Endothelial cell of umbilical vein (primary cell): ENCODE results near the gene PTN. TPM values are rescaled to one million over a fixed set of nuclear protein-coding genes. Genes with fewer than 3 reads are reported as not detected.

Source experiments
- BruUV-seq: library from RNA; stranded (reverse); fragments of 400-500 nt; replicated peaks from 2 replicates; lab custom pipeline; 2021; lab: Mats Ljungman, UMichigan
- CTCF ChIA-PET: fragments of 300-600, 350-600 bp; sonication (Branson Sonifier 250); formaldehyde crosslinking; loops from one replicate; lab custom pipeline; 2021; ENCODE audit warnings: antibody characterized with exemption, inconsistent platforms; lab: Charles Lee
- POLR2A ChIA-PET: fragments of 300-600, 350-600 bp; sonication (Branson Sonifier 250); formaldehyde crosslinking; loops from one replicate; lab custom pipeline; 2021; ENCODE audit warnings: antibody characterized with exemption, inconsistent platforms; lab: Charles Lee
- DNase-seq: peaks from one replicate; pipeline ENCODE4 v3.0.0-alpha.2; 2011; ENCODE audit warnings: low read depth, low spot score
- FAIRE-seq: peaks from 2 replicates; lab custom pipeline; 2011; peaks lifted over from hg19 to GRCh38; lab: Jason Lieb, UNC
- H2AFZ ChIP-seq: 2 replicates; pipeline ENCODE4 v1.6.0; 2012; ENCODE audit warnings: low read depth, low read length, control low read depth, inconsistent platforms
- H3K27ac ChIP-seq: 2 replicates; pipeline ENCODE4 v1.5.1; 2011; ENCODE audit warnings: low read depth, mild to moderate bottlenecking, control low read depth, low read length, moderate library complexity; ENCODE audit not compliant: insufficient read depth
- H3K27me3 ChIP-seq, 2 experiments: 2 replicates each; pipeline versions ENCODE4 v1.6.0 to v1.6.1; 2011; ENCODE audit warnings: low read length in 2 of 2, mixed read lengths in 1 of 2; ENCODE audit not compliant: control insufficient read depth in 2 of 2, insufficient read depth in 2 of 2
- H3K36me3 ChIP-seq, 2 experiments: 2 replicates in 1 of 2; 3 replicates in 1 of 2; pipeline ENCODE4 v1.5.1; 2011; ENCODE audit warnings: low read length in 2 of 2, mild to moderate bottlenecking in 1 of 2, moderate library complexity in 1 of 2; ENCODE audit not compliant: control insufficient read depth in 2 of 2, insufficient read depth in 2 of 2; ENCODE audit errors: extremely low read depth in 1 of 2
- H3K4me1 ChIP-seq: 3 replicates; pipeline ENCODE4 v1.5.1; 2011; ENCODE audit warnings: mild to moderate bottlenecking, low read length; ENCODE audit not compliant: control insufficient read depth, insufficient read depth; ENCODE audit errors: extremely low read depth
- H3K4me2 ChIP-seq: 2 replicates; pipeline ENCODE4 v1.6.1; 2011; ENCODE audit warnings: low read length, control low read depth, mixed read lengths; ENCODE audit not compliant: insufficient read depth
- H3K4me3 ChIP-seq, 3 experiments: fragments of 200-600 bp in 1 of 3; sonication (generic), shearing (Covaris generic) in 1 of 3; replicated peaks in 1 of 3; 2 replicates each; pipeline ENCODE4 v1.5.1; 2011 to 2016; ENCODE audit warnings: control low read depth in 3 of 3, low read length in 3 of 3, mild to moderate bottlenecking in 2 of 3, inconsistent platforms in 1 of 3, low read depth in 1 of 3, moderate library complexity in 1 of 3; ENCODE audit not compliant: insufficient read depth in 1 of 3
- H3K79me2 ChIP-seq: 2 replicates; pipeline ENCODE4 v1.6.0; 2012; ENCODE audit warnings: low read length, inconsistent platforms; ENCODE audit not compliant: control insufficient read depth, insufficient read depth
- H3K9ac ChIP-seq: replicated peaks from 2 replicates; pipeline ENCODE3; 2011; ENCODE audit warnings: low read length, control low read depth; ENCODE audit not compliant: insufficient read depth; ENCODE audit errors: extremely low read depth
- H3K9me1 ChIP-seq: replicated peaks from 3 replicates; pipeline ENCODE4 v1.6.0; 2011; ENCODE audit warnings: mild to moderate bottlenecking, low read length; ENCODE audit not compliant: control insufficient read depth, insufficient read depth; ENCODE audit errors: extremely low read depth
- H3K9me3 ChIP-seq: replicated peaks from 2 replicates; pipeline ENCODE4 v1.5.1; 2012; ENCODE audit warnings: low read length, inconsistent platforms; ENCODE audit not compliant: control insufficient read depth, insufficient read depth
- H4K20me1 ChIP-seq: replicated peaks from 2 replicates; pipeline ENCODE3; 2011; ENCODE audit warnings: mild to moderate bottlenecking, low read length; ENCODE audit not compliant: control insufficient read depth, insufficient read depth; ENCODE audit errors: extremely low read depth
- EZH2 ChIP-seq: IDR thresholded peaks from 2 replicates; pipeline ENCODE4 v1.6.1; 2012; ENCODE audit warnings: borderline replicate concordance, low read depth, mild to moderate bottlenecking, moderate library complexity, low read length, inconsistent platforms; ENCODE audit not compliant: severe bottlenecking
- FOS ChIP-seq: IDR thresholded peaks from 2 replicates; pipeline ENCODE4 v1.6.1; 2011; ENCODE audit warnings: mild to moderate bottlenecking, low read length, moderate library complexity, borderline replicate concordance; ENCODE audit not compliant: insufficient read depth
- GATA2 ChIP-seq: IDR thresholded peaks from 2 replicates; pipeline ENCODE4 v1.7.0; 2011; ENCODE audit warnings: low read depth, mild to moderate bottlenecking, moderate library complexity, mixed read lengths, low read length; ENCODE audit not compliant: insufficient read length, insufficient read depth
- JUN ChIP-seq: IDR thresholded peaks from 2 replicates; pipeline ENCODE4 v1.6.1; 2011; ENCODE audit warnings: borderline replicate concordance, low read depth; ENCODE audit not compliant: insufficient read length, insufficient read depth
- MYC ChIP-seq: IDR thresholded peaks from one replicate; pipeline ENCODE4 v1.6.1; 2011; ENCODE audit warnings: mild to moderate bottlenecking, low read depth, low read length
- POLR2A ChIP-seq: IDR thresholded peaks from 2 replicates; pipeline ENCODE4 v1.6.1; 2012; ENCODE audit warnings: low read depth, mild to moderate bottlenecking, control low read depth, low read length
- POLR2AphosphoS5 ChIP-seq: IDR thresholded peaks from 2 replicates; pipeline ENCODE4 v1.6.1; 2012; ENCODE audit warnings: low read depth, mild to moderate bottlenecking, control low read depth, low read length, moderate library complexity; ENCODE audit not compliant: insufficient read depth
- dilution Hi-C: fragments of 300-500 bp; cut with MboI; formaldehyde crosslinking; loops from one replicate; pipeline ENCODE4 v1.15.0; 2019; ENCODE audit warnings: low sequenced_read_pairs; ENCODE audit not compliant: extremely low pct_ligation_motif_present
- intact Hi-C: fragments of 100-400 bp; cut with micrococcal nuclease; formaldehyde crosslinking; loops from one replicate; pipeline ENCODE4 v1.10.0; 2022
- polyA plus RNA-seq, 4 experiments: library from polyadenylated mRNA; depleted of rRNA in 3 of 4; stranded (reverse) in 3 of 4; unstranded in 1 of 4; fragments of >200 nt; gene quantifications; 2 replicates each; pipeline versions ENCODE4 v1.2.1 to v1.2.3, GENCODE V29; 2011 to 2012; ENCODE audit warnings: missing spikeins in 1 of 4
- total RNA-seq: library from RNA; stranded (reverse); gene quantifications from 2 replicates; pipeline ENCODE4 v1.2.3, GENCODE V29; 2021
- TF ChIP-seq, protein P1 (sequence below): IDR thresholded peaks from 2 replicates; pipeline ENCODE4 v1.6.1; 2011; ENCODE audit not compliant: insufficient read depth, insufficient read length
- TF ChIP-seq, protein P2 (sequence below), 2 donors: IDR thresholded peaks; 1 replicate in 1 of 2; 2 replicates in 1 of 2; pipeline ENCODE4 v1.5.1; 2011; ENCODE audit warnings: low read length in 2 of 2, mild to moderate bottlenecking in 2 of 2, moderate library complexity in 2 of 2, control low read depth in 1 of 2, inconsistent platforms in 1 of 2, low read depth in 1 of 2; ENCODE audit not compliant: insufficient read depth in 1 of 2; ENCODE audit errors: extremely low read depth in 1 of 2

Gene PTN
- total and polyA plus RNA-seq, 2 donors (not counting 3 experiments of a cell fraction or from before 2014, with no cell fraction given): 0.07 TPM; not detected in 1

DNA sequence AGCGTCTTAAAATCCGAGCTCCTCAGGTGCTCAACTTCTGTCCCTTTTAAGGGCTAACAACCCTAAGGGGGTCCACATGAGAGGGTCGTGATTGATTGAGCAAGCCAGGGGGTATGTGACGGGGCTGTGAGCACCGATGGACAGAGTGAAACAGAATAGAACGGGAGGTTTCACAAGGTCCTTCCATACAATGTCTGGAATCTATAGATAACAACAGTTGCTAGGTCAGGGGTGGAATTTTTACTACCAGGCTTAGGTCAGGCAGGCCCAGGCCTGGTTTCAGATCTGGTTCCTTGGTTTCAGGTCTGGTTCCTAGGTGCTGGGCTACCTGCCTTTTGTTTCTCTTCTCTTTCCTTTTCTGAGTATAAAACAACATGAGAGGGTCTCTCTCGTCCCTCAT lies 80.9 kb downstream of the PTN start:
- Histone ChIP-seq H4K20me1 (no peaks in the 10 kb centered on the region), H3K27ac (no peak overlapping the region), H3K36me3 (no peaks in the 10 kb centered on the region), H3K4me3 (no peak overlapping the region), H3K27me3 (no peaks in the 10 kb centered on the region), H2AFZ (no peak overlapping the region), H3K79me2 (no peaks in the 10 kb centered on the region), H3K9me1 (no peaks in the 10 kb centered on the region), H3K9ac (no peak overlapping the region), H3K9me3 (no peaks in the 10 kb centered on the region), H3K4me1 (no peaks in the 10 kb centered on the region), H3K4me2 (no peak overlapping the region)
- dilution Hi-C loops: no loop called here
- intact Hi-C loops: no loop called here
- BruUV-seq: no TSS peak
- no peak for FAIRE-seq
- ChIA-PET CTCF (no interaction called here), POLR2A (no interaction called here)
- DNase-seq: no peak
- no peak for TF ChIP-seq JUN
- TF ChIP-seq MYC: no peak
- TF ChIP-seq, protein P1, sequence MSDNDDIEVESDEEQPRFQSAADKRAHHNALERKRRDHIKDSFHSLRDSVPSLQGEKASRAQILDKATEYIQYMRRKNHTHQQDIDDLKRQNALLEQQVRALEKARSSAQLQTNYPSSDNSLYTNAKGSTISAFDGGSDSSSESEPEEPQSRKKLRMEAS: no peak
- TF ChIP-seq POLR2AphosphoS5: no peak
- TF ChIP-seq EZH2: no peak
- no peak for TF ChIP-seq GATA2
- TF ChIP-seq FOS: no peak
- TF ChIP-seq, protein P2, sequence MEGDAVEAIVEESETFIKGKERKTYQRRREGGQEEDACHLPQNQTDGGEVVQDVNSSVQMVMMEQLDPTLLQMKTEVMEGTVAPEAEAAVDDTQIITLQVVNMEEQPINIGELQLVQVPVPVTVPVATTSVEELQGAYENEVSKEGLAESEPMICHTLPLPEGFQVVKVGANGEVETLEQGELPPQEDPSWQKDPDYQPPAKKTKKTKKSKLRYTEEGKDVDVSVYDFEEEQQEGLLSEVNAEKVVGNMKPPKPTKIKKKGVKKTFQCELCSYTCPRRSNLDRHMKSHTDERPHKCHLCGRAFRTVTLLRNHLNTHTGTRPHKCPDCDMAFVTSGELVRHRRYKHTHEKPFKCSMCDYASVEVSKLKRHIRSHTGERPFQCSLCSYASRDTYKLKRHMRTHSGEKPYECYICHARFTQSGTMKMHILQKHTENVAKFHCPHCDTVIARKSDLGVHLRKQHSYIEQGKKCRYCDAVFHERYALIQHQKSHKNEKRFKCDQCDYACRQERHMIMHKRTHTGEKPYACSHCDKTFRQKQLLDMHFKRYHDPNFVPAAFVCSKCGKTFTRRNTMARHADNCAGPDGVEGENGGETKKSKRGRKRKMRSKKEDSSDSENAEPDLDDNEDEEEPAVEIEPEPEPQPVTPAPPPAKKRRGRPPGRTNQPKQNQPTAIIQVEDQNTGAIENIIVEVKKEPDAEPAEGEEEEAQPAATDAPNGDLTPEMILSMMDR (IDR thresholded peaks at IDR 0.05; ENCODE audit: extremely low read depth in 1 of 2, insufficient read depth in 1 of 2, low read depth in 1 of 2, low read length in 2 of 2): no peak
- TF ChIP-seq POLR2A: no peak
